Smooth muscle cell (in vitro differentiated cells): ENCODE measurements around the gene ENTPD3. TPM values are rescaled to one million over a fixed set of nuclear protein-coding genes. Genes with fewer than 3 reads are reported as not detected.
"Not testable (repeated sequence)": the region's sequence is repeated elsewhere in the genome, so short reads cannot be mapped to it uniquely, and the experiment has no call there.

Source experiments
- DNase-seq: peaks from one replicate; lab custom pipeline; 2025; ENCODE audit not compliant: unreplicated experiment; lab: John Stamatoyannopoulos, UW
- H2AFZ ChIP-seq: fragments of 200-600 bp; sonication (generic); 2 replicates; pipeline ENCODE4 v1.6.0; 2016; ENCODE audit warnings: antibody characterized with exemption, low read depth, mild to moderate bottlenecking
- H3F3A ChIP-seq: fragments of 200-600 bp; sonication (generic); 2 replicates; pipeline ENCODE4 v1.6.0; 2017; ENCODE audit warnings: antibody characterized with exemption, low read depth
- H3K27ac ChIP-seq: fragments of 200-600 bp; sonication (generic); 2 replicates; pipeline ENCODE4 v1.5.1; 2016; ENCODE audit warnings: low read depth, mild to moderate bottlenecking
- H3K27me3 ChIP-seq: fragments of 200-600 bp; sonication (generic); 2 replicates; pipeline ENCODE4 v1.6.1; 2016; ENCODE audit warnings: low read depth, mild to moderate bottlenecking
- H3K36me3 ChIP-seq: fragments of 200-600 bp; sonication (generic); 2 replicates; pipeline ENCODE4 v1.5.1; 2016; ENCODE audit warnings: low read depth
- H3K4me1 ChIP-seq: fragments of 200-600 bp; sonication (generic); 2 replicates; pipeline ENCODE4 v1.5.1; 2016; ENCODE audit warnings: low read depth
- H3K4me2 ChIP-seq: fragments of 200-600 bp; sonication (generic); 2 replicates; pipeline ENCODE4 v1.6.0; 2016; ENCODE audit warnings: mild to moderate bottlenecking
- H3K4me3 ChIP-seq: fragments of 200-600 bp; sonication (generic); 2 replicates; pipeline ENCODE4 v1.5.1; 2016; ENCODE audit warnings: mild to moderate bottlenecking
- H3K79me2 ChIP-seq: fragments of 200-600 bp; sonication (generic); 2 replicates; pipeline ENCODE4 v1.6.0; 2016; ENCODE audit warnings: low read depth, mild to moderate bottlenecking
- H3K9ac ChIP-seq: fragments of 200-600 bp; sonication (generic); 2 replicates; pipeline ENCODE4 v1.6.0; 2016; ENCODE audit warnings: low read depth
- H3K9me3 ChIP-seq: fragments of 200-600 bp; sonication (generic); replicated peaks from 2 replicates; pipeline ENCODE4 v1.5.1; 2016; ENCODE audit warnings: low read depth
- H4K20me1 ChIP-seq: fragments of 200-600 bp; sonication (generic); 2 replicates; pipeline ENCODE4 v1.6.0; 2016; ENCODE audit warnings: low read depth
- CTCF ChIP-seq: fragments of 200-600 bp; sonication (generic); IDR thresholded peaks from 2 replicates; pipeline ENCODE4 v1.5.1; 2017; ENCODE audit warnings: borderline replicate concordance, mild to moderate bottlenecking, antibody characterized with exemption; ENCODE audit not compliant: insufficient read depth, poor library complexity, severe bottlenecking
- WGBS: methylation state at CpG from one replicate; pipeline ENCODE4 v1.1.7; 2016; ENCODE audit warnings: low lambda C conversion rate; 5-methylcytosine and 5-hydroxymethylcytosine counted together
- polyA plus RNA-seq: library from polyadenylated mRNA; unstranded; fragments of >200 nt; fragmentation: Nextera tagmentation; extraction: Ambion mirVana; gene quantifications from 2 replicates; pipeline ENCODE4 v1.2.1, GENCODE V29; 2016
- total RNA-seq: library from RNA; depleted of rRNA; stranded (reverse); fragments of >200 nt; gene quantifications from 2 replicates; pipeline ENCODE4 v1.2.3, GENCODE V29; 2014

The ENTPD3 gene
- total and polyA plus RNA-seq, 2 experiments from 2014 or later: 1.5 to 4.0 TPM

GRCh38 chr3:40458473-40458872 lies 71.5 kb downstream of the ENTPD3 start:
- Histone ChIP-seq H3K27me3 (no peaks in the 10 kb centered on the region), H3K36me3 (no peaks in the 10 kb centered on the region), H3K9ac (peak overlapping the region; percentile 80), H3K79me2 (peaks cover 23% of the 10 kb centered on the region), H3K4me2 (peak overlapping the region; percentile 93), H3K4me3 (peak overlapping the region; percentile 78), H3K9me3 (no peaks in the 10 kb centered on the region), H3F3A (peaks cover 22% of the 10 kb centered on the region), H3K4me1 (peaks cover 8% of the 10 kb centered on the region), H2AFZ (no peak overlapping the region), H4K20me1 (peaks cover 42% of the 10 kb centered on the region), H3K27ac (peak overlapping the region; percentile 86)
- 72% methylated on average over 4 of the region's 4 CpGs for WGBS
- DNase-seq: no peak
- no peak for TF ChIP-seq CTCF

GRCh38 chr3:40460481-40460880 lies 73.5 kb downstream of the ENTPD3 start:
- Histone ChIP-seq H3K79me2 (peaks cover 23% of the 10 kb centered on the region), H4K20me1 (peaks cover 47% of the 10 kb centered on the region), H3F3A (peaks cover 38% of the 10 kb centered on the region)
- DNase-seq, H2AFZ ChIP-seq, H3K27me3 ChIP-seq, H3K4me3 ChIP-seq, H3K27ac ChIP-seq, H3K36me3 ChIP-seq, H3K9me3 ChIP-seq, H3K9ac ChIP-seq, H3K4me1 ChIP-seq, H3K4me2 ChIP-seq: not testable (repeated sequence)
- 95% methylated on average over 6 of the region's 6 CpGs for WGBS

GRCh38 chr3:40461161-40461560 lies 74.2 kb downstream of the ENTPD3 start:
- no peak overlapping the region for H2AFZ ChIP-seq
- H3K9ac ChIP-seq: no peak overlapping the region
- peaks cover 8% of the 10 kb centered on the region for H3K4me1 ChIP-seq
- no peaks in the 10 kb centered on the region for H3K36me3 ChIP-seq
- no peak overlapping the region for H3K4me2 ChIP-seq
- peaks cover 47% of the 10 kb centered on the region for H4K20me1 ChIP-seq
- WGBS: 96% methylated on average over 3 of the region's 3 CpGs
- peaks cover 39% of the 10 kb centered on the region for H3F3A ChIP-seq
- no peak overlapping the region for H3K27ac ChIP-seq
- no peak for DNase-seq
- H3K79me2 ChIP-seq: peaks cover 23% of the 10 kb centered on the region
- no peaks in the 10 kb centered on the region for H3K27me3 ChIP-seq
- H3K9me3 ChIP-seq: no peaks in the 10 kb centered on the region
- H3K4me3 ChIP-seq: no peak overlapping the region
- no peak for TF ChIP-seq CTCF

- WGBS: 88% methylated on average over 7 of the region's 7 CpGs
- H3K4me1 ChIP-seq, H3K4me2 ChIP-seq, H3K36me3 ChIP-seq, H3K4me3 ChIP-seq, H3K27me3 ChIP-seq, H2AFZ ChIP-seq, H3K27ac ChIP-seq, H3K9me3 ChIP-seq, DNase-seq, H3K9ac ChIP-seq: not testable (repeated sequence)
- H4K20me1 ChIP-seq: peaks cover 43% of the 10 kb centered on the region
- H3K79me2 ChIP-seq: peaks cover 16% of the 10 kb centered on the region
- peaks cover 39% of the 10 kb centered on the region for H3F3A ChIP-seq
These were observed 75.9 kb downstream of the ENTPD3 start for GRCh38 chr3:40462838-40463237.

GRCh38 chr3:40463579-40463978 lies 76.6 kb downstream of the ENTPD3 start:
- WGBS: 97% methylated on average over 2 of the region's 2 CpGs
- no peaks in the 10 kb centered on the region for H3K36me3 ChIP-seq
- no peak overlapping the region for H3K4me3 ChIP-seq
- peaks cover 9% of the 10 kb centered on the region for H3K79me2 ChIP-seq
- H3K27me3 ChIP-seq: no peaks in the 10 kb centered on the region
- TF ChIP-seq CTCF: no peak
- peaks cover 3% of the 10 kb centered on the region for H3K4me1 ChIP-seq
- no peak overlapping the region for H2AFZ ChIP-seq
- no peak overlapping the region for H3K9ac ChIP-seq
- no peaks in the 10 kb centered on the region for H3K9me3 ChIP-seq
- peaks cover 35% of the 10 kb centered on the region for H4K20me1 ChIP-seq
- DNase-seq: no peak
- peaks cover 39% of the 10 kb centered on the region for H3F3A ChIP-seq
- H3K4me2 ChIP-seq: no peak overlapping the region
- no peak overlapping the region for H3K27ac ChIP-seq
